Body of pancreas (tissue), 4 donors: ENCODE measurements around the gene MAML3.

ENCODE experiments used
- CTCF ChIP-seq, 7 experiments: fragments of 450-650 bp in 4 of 7; fragments of 200-600 bp in 3 of 7; sonication (generic) in 3 of 7; IDR thresholded peaks; one replicate each; pipeline ENCODE4 v1.5.1; 2016 to 2019; ENCODE audit warnings: antibody characterized with exemption in 7 of 7
- POLR2A ChIP-seq, 3 donors: fragments of 450-650 bp; IDR thresholded peaks; one replicate each; pipeline ENCODE4 v1.6.1; 2016; ENCODE audit warnings: antibody characterized with exemption in 3 of 3, mild to moderate bottlenecking in 2 of 3

- TF ChIP-seq CTCF (IDR thresholded peaks at IDR 0.05), result no peak
- no peak for TF ChIP-seq POLR2A (IDR thresholded peaks at IDR 0.05)
These were observed 85.7 kb downstream of the MAML3 start for GRCh38 chr4:140068271-140068670.
